GM19324 (cell line): ENCODE measurements around the gene SULT1A1.

Experiments
- ATAC-seq: cut with Tn5 transposase; IDR thresholded peaks from one replicate; pipeline ENCODE4 v1.9.1; 2021; ENCODE audit warnings: mild to moderate bottlenecking, moderate library complexity; ENCODE audit not compliant: unreplicated experiment, low FRiP score

SULT1A1 gene

DNA sequence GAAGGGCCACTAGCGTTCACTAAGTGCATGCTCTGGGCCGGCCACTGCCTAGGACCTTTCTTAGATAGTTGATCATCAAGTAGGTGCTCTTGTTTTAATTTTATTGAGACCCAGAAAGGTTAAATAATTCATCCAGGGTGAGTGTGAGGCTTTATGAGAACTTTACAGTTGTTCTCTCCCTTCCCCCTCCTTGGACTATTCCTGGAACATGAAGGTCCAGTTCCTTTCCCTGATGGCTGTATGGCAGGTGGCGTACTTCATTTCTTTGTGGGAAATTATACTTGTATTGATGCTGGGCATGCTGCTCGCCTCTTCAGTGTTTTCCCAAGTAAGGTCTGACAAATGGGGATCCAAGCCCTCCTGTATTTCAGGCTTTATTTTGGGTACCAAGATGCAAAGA lies 47.6 kb downstream of the SULT1A1 start:
- no peak for ATAC-seq

DNA sequence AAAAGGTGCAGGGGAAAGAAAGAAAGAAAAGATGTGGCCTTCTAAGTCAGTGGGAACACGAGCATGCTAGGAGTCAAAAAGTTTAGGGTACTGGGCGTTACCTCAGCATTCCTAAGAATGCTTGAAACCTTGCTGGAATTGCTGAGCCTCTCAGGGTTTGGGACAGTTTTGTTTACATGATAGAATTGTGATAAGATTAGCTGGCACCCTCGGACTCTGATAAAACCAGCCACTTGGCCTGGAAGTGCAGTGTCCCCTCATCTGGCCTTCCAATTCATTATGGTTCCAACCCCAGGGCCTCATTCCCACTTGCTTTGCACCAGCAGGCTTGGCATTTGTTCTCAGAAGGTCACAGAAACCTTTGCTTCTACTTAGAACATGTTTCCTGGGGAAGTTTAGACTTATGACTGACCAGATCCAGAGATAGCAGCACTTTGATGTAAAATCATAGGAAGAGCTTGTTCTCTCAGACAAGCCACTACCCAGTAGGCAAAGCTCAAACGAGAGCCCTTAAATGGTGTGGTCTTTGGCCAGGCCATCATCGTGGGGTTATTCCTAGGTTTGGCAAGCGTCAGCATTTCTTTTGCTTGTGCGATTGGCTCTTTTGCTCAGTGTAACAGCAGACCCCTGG lies 48.2 kb downstream of the SULT1A1 start:
- ATAC-seq, result no peak

DNA sequence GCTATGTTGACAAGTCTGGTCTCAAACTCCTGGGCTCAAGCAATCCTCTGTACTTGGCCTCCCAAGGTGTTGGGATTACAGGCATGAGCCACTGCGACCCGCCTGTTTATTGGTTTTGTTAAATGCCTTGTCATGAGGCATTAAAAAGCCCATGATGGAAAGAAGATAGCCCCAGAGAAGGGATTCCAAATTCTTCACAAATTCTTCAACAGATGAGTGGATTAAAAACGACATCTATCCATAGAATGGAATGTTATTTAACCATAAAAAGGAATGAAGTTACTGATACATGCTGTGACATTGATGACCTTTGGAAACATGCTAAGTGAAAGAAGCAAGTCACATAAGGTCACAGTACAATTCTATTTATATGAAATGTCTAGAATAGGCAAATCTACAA lies 51.4 kb downstream of the SULT1A1 start:
- ATAC-seq, result no peak

DNA sequence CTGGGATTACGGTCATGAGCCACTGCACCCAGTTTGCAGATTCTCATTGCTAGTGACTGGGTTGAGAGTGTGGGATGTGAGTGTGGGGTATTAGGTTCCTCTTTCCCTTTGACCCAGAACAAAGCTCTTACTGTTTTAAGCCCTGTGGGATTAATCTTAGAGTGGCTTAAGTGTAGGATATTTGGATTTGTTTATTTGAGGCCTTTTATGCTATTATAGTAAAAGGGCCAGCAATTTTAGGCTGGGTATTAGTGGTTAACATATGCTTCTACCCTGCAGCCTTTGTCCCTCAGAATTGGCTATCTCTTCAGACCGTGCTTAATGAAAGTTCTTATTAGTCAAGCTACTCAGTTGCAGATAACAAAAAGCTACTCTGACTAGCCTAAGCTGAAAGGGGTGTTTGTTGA lies 52.9 kb downstream of the SULT1A1 start:
- no peak for ATAC-seq

DNA sequence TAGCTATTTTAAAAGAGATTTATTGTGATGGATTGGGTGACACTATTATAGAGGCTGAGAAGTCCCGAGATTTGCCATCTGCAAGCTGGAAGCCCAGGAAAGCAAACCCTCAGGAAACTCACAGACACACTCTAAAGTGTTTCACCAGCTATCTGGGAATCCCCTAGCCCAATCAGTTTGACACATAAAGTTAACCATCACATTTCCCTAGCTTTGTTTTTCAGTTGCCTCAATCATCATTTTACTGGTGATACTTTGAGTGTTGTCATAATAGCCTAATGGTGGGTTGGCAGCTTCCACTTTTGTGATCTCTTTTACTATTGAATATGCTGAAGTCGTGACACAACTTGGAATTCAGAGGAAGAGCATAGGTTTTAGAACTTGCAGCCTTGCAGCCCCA lies 54.3 kb downstream of the SULT1A1 start:
- ATAC-seq, result no peak
